ENCODE measurements around the gene SPCS2.

- TF ChIP-seq CTCF (IDR thresholded peaks at IDR 0.05) (no peak), ZFX (IDR thresholded peaks at IDR 0.05; ENCODE audit: borderline replicate concordance) (no peak)
These were observed 25.9 kb upstream of the SPCS2 start for GRCh38 chr11:74923125-74923524.
